Pancreas (tissue), 10 donors: ENCODE results near the gene RBM19. TPM values are rescaled to one million over a fixed set of nuclear protein-coding genes. Genes with fewer than 3 reads are reported as not detected.

Source experiments
- ATAC-seq, 4 donors: fragments of 200-7000 bp; cut with Tn5 transposase; one replicate each; pipeline versions ENCODE4 v1.8.0 to v1.9.1; 2020; ENCODE audit warnings: mild to moderate bottlenecking in 4 of 4, moderate library complexity in 4 of 4
- DNase-seq, 6 donors: peaks; one replicate each; pipeline ENCODE4 v3.0.0-alpha.2; 2020
- FAIRE-seq: peaks from 2 replicates; lab custom pipeline; 2012; peaks lifted over from hg19 to GRCh38; lab: Jason Lieb, UNC
- H3K27ac ChIP-seq, 4 donors: fragments of 200-600 bp; sonication (generic); 1 replicate in 3 of 4; 2 replicates in 1 of 4; pipeline versions ENCODE4 v1.5.0 to v1.8.0; 2020
- H3K27me3 ChIP-seq, 4 donors: fragments of 200-600 bp; one replicate each; pipeline ENCODE4 v1.8.0; 2021
- H3K36me3 ChIP-seq, 3 donors: fragments of 200-600 bp; sonication (generic) in 1 of 3; one replicate each; pipeline versions ENCODE4 v1.5.0 to v1.8.0; 2020 to 2021
- H3K4me1 ChIP-seq, 3 donors: fragments of 200-600 bp; one replicate each; pipeline ENCODE4 v1.8.0; 2021
- H3K4me3 ChIP-seq, 4 donors: fragments of 200-600 bp; sonication (generic) in 2 of 4; one replicate each; pipeline versions ENCODE4 v1.5.0 to v1.8.0; 2020 to 2021
- H3K9me3 ChIP-seq, 4 donors: fragments of 200-600 bp; one replicate each; pipeline ENCODE4 v1.8.0; 2021
- CTCF ChIP-seq, 4 donors: fragments of 200-600 bp; sonication (generic) in 3 of 4; IDR thresholded peaks; one replicate each; pipeline versions ENCODE4 v1.5.0 to v1.8.0; 2021; ENCODE audit warnings: antibody characterized with exemption in 4 of 4
- WGBS, 2 donors: extraction: QIAGEN DNeasy Blood & Tissue Kit; methylation state at CpG; one replicate each; pipeline ENCODE4 v1.1.7; 2013; 5-methylcytosine and 5-hydroxymethylcytosine counted together
- intact Hi-C, 3 donors: fragments of 100-400 bp; cut with DNase I; formaldehyde crosslinking; loops; one replicate each; pipeline versions ENCODE4 v1.11.1 to v1.14.2; 2022
- polyA plus RNA-seq, 2 donors: library from polyadenylated mRNA; stranded (reverse); fragments of 200-250 nt; gene quantifications; one replicate each; pipeline ENCODE4 v1.2.3, GENCODE V29; 2013
- total RNA-seq, 6 donors: library from RNA; stranded (reverse); fragmentation: NEBNext Ultra II Directional in 4 of 6; extraction: Animal tissue kit (Norgen Biotek cat#: 25700) in 4 of 6; gene quantifications; one replicate each; pipeline versions ENCODE4 v1.2.1 to v1.2.4, GENCODE V29; 2021 to 2023
- donor health status: healthy with polysubstance abuse.
- donor health status: DM: no; HTN: no; CAD: no; lungs with moderate emphysema.
- donor health status: DM: no; HTN: no; CAD: no.
- donor health status: control.
- donor health status: control.
- donor health status: Bipolar disorder and iron deficiency.
- donor health status: DM: yes; HTN: yes; CAD: no.
- donor health status: DM: no; HTN: no; CAD: no.
- donor health status: DM: no; HTN: no; CAD: no.
- donor health status: DM: yes; HTN: yes; CAD: no.

The RBM19 gene
- total and polyA plus RNA-seq, 8 donors, result 13.9 to 32.2 (median 15.8) TPM

DNA sequence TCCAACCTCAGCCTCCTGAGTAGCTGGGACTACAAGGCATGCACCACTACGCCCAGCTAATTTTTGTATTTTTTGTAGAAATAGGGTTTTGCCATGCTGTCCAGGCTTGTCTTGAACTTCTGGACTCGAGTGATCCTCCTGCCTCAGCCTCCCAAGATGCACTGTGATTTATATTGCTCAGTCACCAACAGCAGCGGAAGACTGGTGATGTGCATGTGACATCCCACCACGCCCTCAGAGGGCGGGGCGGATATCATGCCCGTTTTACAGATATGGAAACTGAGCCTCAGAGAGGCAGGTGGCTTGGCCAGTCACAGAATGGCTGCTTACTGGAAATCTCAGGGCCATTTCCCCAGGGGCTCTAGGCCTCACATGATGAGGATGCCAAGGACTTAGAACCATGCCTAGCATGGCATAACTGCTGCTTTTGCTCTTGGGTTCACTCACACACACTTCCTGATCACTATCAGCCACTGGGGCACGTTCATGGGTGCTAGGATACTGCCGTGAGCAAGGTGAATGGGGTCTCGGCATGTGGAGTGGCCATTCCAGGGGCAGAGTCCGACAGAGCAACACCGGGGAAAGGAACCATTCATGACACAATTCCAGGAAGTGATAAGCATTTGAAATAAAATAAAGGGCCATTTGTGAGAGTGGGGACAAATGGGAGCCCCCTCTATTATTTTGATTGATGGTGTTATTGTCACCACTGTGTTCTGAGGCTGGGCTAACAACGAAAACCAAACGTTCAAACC lies 31.9 kb downstream of the RBM19 start:
- intact Hi-C loops, result no loop called here
- H3K4me3 ChIP-seq, result no peak overlapping the region
- ATAC-seq, result no peak
- no peak for DNase-seq
- H3K4me1 ChIP-seq, result no peaks in the 10 kb centered on the region
- WGBS, 2 donors, result 82 to 84% methylated on average over 14 of the region's 14 CpGs
- H3K27me3 ChIP-seq, result no peaks in the 10 kb centered on the region
- H3K27ac ChIP-seq, result no peak overlapping the region
- no peak for TF ChIP-seq CTCF (IDR thresholded peaks at IDR 0.05)
- FAIRE-seq, result no peak
- H3K9me3 ChIP-seq, result no peaks in the 10 kb centered on the region
- peaks cover 0 to 29% (median 0%) of the 10 kb centered on the region in 3 donors for H3K36me3 ChIP-seq

DNA sequence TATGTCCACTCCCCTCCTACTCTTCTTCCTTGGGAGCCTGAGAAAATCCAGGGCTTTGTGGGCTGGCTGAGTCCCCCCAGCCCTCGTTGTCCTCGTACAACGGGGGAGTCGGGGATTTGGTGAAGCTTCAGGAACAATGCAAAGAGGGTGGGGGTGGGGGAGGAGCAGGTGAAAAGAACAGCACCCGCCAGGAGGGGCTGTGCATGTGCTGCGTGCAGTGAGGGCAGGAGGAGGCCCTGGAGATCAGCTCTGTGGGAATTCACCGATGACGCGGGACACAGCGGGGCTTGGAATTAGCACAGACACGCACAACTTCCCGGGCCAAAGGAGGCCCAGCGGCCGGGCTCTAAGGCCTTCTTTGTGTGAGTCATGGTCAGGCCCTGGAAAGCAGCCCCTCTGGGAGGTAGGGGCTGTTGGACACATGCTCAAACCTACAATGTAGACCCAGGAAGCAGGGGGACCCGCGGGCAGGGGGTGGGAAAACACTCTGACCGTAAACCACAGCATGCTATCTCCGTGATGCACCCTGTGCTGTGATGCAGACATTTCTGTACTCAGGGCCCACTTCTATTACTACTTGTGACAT lies 32.8 kb downstream of the RBM19 start:
- H3K4me1 ChIP-seq, result no peaks in the 10 kb centered on the region
- DNase-seq (no peak), FAIRE-seq (no peak), ATAC-seq (peak in 2 of 4 donors; percentile 45 to 57)
- 81 to 83% methylated on average over 18 of the region's 18 CpGs for WGBS, 2 donors
- H3K4me3 ChIP-seq, result no peak overlapping the region
- H3K27ac ChIP-seq, result no peak overlapping the region
- no peak for TF ChIP-seq CTCF (IDR thresholded peaks at IDR 0.05)
- no peaks in the 10 kb centered on the region for H3K27me3 ChIP-seq
- H3K9me3 ChIP-seq, result no peaks in the 10 kb centered on the region
- intact Hi-C loops, result no loop called here
- peaks cover 0 to 19% (median 0%) of the 10 kb centered on the region in 3 donors for H3K36me3 ChIP-seq

DNA sequence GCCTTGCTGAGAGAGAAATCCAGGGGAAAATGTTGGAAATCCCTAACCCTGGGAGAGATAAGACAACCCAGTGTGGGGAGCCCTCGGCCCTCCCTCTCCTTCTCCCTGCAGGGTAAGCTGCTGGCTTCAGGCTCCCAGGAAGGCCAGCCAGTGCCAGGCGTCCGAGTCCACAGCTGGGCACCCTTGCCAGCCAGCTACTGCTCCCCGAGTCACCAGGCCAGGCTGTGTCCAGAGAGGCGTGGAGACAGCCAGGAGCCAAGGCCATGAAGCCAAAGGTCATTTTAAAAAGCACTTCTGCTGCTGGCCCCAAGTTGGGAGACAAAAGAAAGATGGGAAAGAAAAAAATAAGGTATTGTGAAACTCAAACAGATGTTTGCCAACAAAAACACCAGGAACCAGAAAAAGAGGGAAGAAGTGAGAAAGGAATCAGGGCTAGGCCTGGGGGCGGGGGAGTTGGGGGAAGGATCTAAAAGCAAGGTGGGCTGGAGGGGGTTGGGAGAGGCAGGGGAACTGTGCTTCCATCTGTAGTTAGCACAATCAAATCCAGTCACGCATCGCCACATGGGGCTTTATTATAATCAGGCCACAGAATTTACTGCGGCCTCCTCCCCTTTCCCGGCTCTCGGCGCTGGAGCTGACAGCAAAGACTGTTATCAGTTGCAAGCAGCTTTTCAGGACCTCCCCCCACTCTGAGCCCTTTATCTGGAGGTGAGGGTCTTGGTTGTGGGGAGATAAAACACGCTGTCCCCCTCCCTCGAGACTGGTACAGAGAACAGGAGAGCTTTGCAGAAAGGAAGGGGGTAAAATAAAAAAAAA lies 33.5 kb downstream of the RBM19 start:
- no peak for DNase-seq
- TF ChIP-seq CTCF (IDR thresholded peaks at IDR 0.05), result no peak
- no peak overlapping the region for H3K27ac ChIP-seq

GRCh38 chr12:113931517-113931916 lies 34.6 kb downstream of the RBM19 start:
- 95 to 98% methylated on average over 6 of the region's 6 CpGs for WGBS, 2 donors
- no peak for TF ChIP-seq CTCF (IDR thresholded peaks at IDR 0.05)
- H3K36me3 ChIP-seq, result peaks cover 0 to 14% (median 3%) of the 10 kb centered on the region in 3 donors

More for the DNA sequence above, 33.5 kb downstream of the RBM19 start:
- Histone ChIP-seq H3K27me3 (no peaks in the 10 kb centered on the region), H3K9me3 (no peaks in the 10 kb centered on the region), H3K36me3 (peaks cover 0 to 18% (median 0%) of the 10 kb centered on the region in 3 donors), H3K4me3 (no peak overlapping the region), H3K4me1 (no peaks in the 10 kb centered on the region)
- FAIRE-seq, result no peak
- intact Hi-C loops, result no loop called here
- ATAC-seq, result peak in 2 of 4 donors; percentile 17 to 29
- 86 to 88% methylated on average over 14 of the region's 14 CpGs for WGBS, 2 donors

More at GRCh38 chr12:113931517-113931916, 34.6 kb downstream of the RBM19 start:
- intact Hi-C loops, result no loop called here
- Histone ChIP-seq H3K27ac (no peak overlapping the region), H3K27me3 (no peaks in the 10 kb centered on the region), H3K4me3 (no peak overlapping the region), H3K4me1 (no peaks in the 10 kb centered on the region), H3K9me3 (no peaks in the 10 kb centered on the region)
- no peak for DNase-seq
- FAIRE-seq, result no peak
- ATAC-seq, result no peak
